ENCODE measurements around the gene ACTL7A.

Gene ACTL7A

DNA sequence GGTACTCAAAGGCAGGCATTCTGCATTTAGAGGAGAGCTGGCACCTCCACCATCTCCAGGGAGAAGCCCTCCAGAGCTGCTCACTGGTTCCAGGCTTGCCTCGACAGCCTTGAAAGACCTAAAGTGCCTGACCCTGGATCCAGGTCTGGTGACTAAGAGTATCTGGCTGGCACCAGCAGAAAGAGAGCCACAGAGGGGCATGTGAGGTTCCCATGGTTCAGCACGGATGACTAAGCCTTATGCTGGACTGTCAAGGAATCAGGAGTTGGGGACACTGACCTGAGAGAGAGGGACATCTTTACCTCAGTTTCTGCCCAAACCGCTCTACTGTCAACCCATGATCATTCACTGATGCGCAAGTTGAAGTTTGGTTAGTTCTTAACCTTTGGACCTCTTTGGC lies 3.0 kb downstream of the ACTL7A start:
- DNase-seq (ENCODE audit: extremely low read depth, low read depth), result no peak

DNA sequence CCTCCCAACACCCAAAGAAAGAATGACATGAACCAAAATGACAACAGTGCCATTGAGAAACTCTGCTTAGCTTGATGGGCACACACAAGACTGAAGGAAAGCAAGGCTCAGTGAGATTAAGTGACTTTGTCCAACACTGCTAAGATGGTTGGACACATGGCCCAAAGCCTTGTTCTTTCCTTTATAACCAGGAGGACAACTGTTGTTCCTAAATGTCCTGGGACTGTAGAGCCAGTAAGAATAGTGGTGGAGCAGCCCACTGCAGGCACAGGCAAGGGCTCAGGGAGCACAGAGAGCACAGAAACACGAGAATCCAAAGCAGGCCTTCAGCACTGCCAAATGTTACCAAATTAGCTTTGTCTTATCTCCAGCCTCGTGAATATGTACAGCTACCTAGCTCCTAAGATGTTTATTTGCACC lies 3.9 kb downstream of the ACTL7A start:
- no peak for DNase-seq (ENCODE audit: extremely low read depth, low read depth)
- TF ChIP-seq, protein P1, sequence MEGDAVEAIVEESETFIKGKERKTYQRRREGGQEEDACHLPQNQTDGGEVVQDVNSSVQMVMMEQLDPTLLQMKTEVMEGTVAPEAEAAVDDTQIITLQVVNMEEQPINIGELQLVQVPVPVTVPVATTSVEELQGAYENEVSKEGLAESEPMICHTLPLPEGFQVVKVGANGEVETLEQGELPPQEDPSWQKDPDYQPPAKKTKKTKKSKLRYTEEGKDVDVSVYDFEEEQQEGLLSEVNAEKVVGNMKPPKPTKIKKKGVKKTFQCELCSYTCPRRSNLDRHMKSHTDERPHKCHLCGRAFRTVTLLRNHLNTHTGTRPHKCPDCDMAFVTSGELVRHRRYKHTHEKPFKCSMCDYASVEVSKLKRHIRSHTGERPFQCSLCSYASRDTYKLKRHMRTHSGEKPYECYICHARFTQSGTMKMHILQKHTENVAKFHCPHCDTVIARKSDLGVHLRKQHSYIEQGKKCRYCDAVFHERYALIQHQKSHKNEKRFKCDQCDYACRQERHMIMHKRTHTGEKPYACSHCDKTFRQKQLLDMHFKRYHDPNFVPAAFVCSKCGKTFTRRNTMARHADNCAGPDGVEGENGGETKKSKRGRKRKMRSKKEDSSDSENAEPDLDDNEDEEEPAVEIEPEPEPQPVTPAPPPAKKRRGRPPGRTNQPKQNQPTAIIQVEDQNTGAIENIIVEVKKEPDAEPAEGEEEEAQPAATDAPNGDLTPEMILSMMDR (IDR thresholded peaks at IDR 0.05; ENCODE audit: low read depth, low read length), result no peak

More for the DNA sequence above, 3.0 kb downstream of the ACTL7A start:
- TF ChIP-seq, protein P1 (IDR thresholded peaks at IDR 0.05; ENCODE audit: low read depth, low read length), result no peak

DNA sequence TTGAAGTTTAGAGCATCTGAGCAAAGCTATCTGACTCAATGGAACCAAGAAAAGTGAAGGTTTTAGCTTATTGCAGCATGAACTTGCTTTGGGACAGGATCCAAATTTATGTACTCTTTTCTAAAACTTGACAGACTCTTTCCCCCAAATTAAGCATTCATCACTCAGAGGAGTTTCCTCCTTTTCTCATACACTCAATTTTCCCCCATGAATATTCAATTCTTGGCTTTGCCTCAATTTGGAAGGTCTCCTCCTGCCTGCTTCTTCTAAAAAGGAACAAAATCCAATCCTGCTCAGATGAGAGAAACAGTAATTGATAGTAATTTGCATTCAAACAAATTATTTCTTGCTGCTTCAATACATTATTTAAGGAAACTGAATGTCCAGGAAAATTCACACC lies 5.0 kb downstream of the ACTL7A start:
- DNase-seq (ENCODE audit: extremely low read depth, low read depth), result no peak
- TF ChIP-seq, protein P1 (IDR thresholded peaks at IDR 0.05; ENCODE audit: low read depth, low read length), result no peak

DNA sequence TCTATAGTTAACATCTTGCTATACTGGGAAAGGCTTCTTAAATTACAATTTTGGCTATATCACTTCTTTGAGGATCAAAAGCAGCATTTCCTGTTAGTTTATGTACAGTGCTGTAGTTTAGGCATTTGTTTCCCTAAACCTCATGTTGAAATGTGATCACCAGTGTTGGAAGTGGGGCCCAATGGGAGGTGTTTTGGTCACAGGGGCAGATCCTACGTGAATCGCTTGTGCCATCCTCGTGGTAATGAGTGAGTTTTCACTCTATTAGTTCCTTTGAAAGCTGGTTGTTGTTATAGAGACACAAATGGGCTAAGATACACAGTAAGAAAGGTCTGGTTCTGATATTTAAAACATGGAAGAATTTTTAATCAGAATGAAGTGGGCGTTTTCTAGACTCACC lies 5.8 kb downstream of the ACTL7A start:
- DNase-seq (ENCODE audit: extremely low read depth, low read depth), result no peak
- TF ChIP-seq, protein P1 (IDR thresholded peaks at IDR 0.05; ENCODE audit: low read depth, low read length), result no peak

DNA sequence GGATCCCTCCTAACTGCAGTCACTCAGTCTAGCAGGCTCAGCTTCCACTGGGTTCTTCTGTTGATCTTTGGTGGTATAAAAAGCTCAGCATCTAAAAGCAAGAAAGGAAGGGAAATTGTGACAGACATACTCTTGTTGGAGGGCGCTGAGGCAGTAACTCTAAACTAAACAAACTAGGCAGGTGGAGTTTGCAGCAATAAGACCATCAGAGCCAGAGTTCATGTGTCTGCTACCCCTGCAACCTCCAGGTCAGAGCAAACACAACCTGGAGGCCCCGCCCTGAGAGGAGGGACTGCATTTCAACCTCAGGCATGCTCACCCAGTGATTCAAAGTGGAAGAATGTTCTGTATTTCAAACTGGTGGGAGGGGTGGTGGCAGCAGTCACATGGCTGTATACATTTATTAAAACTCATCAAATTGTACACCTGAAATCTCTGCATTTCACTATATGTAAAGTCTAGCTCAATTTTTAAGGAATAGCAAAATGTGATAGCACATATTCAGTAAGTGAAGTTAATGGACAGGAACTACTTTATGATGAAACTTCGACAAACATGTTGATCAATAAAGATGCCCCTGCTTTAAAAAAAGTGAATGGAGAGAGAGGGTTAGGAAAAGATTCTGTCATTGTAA lies 7.1 kb downstream of the ACTL7A start:
- TF ChIP-seq, protein P1 (IDR thresholded peaks at IDR 0.05; ENCODE audit: low read depth, low read length), result no peak
- DNase-seq (ENCODE audit: extremely low read depth, low read depth), result no peak

DNA sequence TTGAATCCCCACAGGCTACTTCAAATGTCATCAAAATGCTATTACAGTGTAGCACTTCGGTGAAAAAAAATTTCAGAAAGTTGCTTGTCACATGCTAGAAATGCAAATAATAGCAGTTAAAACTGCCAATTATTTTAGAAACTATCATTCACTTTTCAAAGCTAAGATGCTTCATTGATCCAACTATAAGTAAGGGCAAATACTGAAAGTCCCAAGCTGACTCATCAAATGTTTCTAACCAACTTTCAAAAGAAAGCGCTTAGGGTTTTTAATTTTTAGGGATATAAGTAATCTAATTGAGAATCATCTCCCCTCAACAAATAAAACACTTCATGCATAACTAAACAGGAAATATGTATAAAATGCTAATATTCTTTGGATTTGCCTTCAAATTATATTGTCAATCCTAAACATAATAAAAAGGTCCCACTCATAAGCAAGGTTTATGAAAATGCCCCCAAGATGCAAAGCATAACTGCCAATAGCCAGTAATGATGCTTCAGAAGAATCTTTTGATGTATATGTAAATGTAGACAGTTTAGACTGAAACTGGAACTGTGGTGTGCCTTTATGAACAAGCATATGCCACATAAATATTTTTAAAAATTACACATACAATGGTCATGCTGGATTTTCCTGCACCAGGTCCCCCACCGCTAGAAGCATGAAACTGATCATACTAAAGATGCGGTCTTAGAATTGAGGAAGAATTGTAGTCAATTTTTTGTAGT lies 12.2 kb downstream of the ACTL7A start:
- DNase-seq (ENCODE audit: extremely low read depth, low read depth), result no peak
- TF ChIP-seq, protein P1 (IDR thresholded peaks at IDR 0.05; ENCODE audit: low read depth, low read length), result no peak

DNA sequence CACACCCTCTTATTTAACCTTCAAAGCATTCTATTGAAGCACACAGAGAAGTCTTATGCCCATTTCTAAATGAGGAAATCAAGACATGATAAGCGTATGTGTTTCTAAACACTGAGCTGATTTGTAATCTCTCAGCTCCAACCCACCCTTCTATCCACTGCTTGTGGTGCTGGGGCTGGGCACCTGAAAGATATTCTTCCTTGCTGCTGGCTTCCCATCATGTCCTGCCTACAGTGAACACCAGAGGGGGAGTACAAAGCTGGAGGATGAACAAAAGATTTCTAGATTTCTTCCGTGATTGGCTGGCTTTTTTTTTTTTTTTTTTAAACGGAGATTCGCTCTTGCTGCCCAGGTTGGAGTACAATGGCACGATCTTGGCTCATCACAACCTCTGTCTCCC lies 14.4 kb downstream of the ACTL7A start:
- DNase-seq (ENCODE audit: extremely low read depth, low read depth), result no peak
- TF ChIP-seq, protein P1 (IDR thresholded peaks at IDR 0.05; ENCODE audit: low read depth, low read length), result no peak
